ENCODE results near the gene HUWE1. TPM values are rescaled to one million over a fixed set of nuclear protein-coding genes. Genes with fewer than 3 reads are reported as not detected.

The HUWE1 gene
- total and polyA plus RNA-seq, 2 of the 13 experiments (the other 11 are each of a cell fraction or from before 2014, with no cell fraction given), result 63.2 to 68.1 TPM

- TF ChIP-seq, protein P1, sequence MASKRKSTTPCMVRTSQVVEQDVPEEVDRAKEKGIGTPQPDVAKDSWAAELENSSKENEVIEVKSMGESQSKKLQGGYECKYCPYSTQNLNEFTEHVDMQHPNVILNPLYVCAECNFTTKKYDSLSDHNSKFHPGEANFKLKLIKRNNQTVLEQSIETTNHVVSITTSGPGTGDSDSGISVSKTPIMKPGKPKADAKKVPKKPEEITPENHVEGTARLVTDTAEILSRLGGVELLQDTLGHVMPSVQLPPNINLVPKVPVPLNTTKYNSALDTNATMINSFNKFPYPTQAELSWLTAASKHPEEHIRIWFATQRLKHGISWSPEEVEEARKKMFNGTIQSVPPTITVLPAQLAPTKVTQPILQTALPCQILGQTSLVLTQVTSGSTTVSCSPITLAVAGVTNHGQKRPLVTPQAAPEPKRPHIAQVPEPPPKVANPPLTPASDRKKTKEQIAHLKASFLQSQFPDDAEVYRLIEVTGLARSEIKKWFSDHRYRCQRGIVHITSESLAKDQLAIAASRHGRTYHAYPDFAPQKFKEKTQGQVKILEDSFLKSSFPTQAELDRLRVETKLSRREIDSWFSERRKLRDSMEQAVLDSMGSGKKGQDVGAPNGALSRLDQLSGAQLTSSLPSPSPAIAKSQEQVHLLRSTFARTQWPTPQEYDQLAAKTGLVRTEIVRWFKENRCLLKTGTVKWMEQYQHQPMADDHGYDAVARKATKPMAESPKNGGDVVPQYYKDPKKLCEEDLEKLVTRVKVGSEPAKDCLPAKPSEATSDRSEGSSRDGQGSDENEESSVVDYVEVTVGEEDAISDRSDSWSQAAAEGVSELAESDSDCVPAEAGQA (IDR thresholded peaks at IDR 0.05; ENCODE audit: low read depth), result no peak
- TF ChIP-seq, protein P1 (CRISPR knock-in tag; IDR thresholded peaks at IDR 0.05; ENCODE audit: borderline replicate concordance), result no peak
- no peak for TF ChIP-seq ZNF562 (CRISPR knock-in tag; IDR thresholded peaks at IDR 0.05; ENCODE audit: borderline replicate concordance)
- TF ChIP-seq IKZF4 (CRISPR knock-in tag; IDR thresholded peaks at IDR 0.05; ENCODE audit: borderline replicate concordance, low read depth, not compliant biosample characterization), result no peak
- no peak for TF ChIP-seq EEA1 (CRISPR knock-in tag; IDR thresholded peaks at IDR 0.05; ENCODE audit: borderline replicate concordance)
- no peak for TF ChIP-seq HDAC6 (IDR thresholded peaks at IDR 0.05; ENCODE audit: low read depth, low read length)
These were observed 102.9 kb downstream of the HUWE1 start (continued) for GRCh38 chrX:53583571-53583970.
